ENCODE data around the gene FAM227B.

GRCh38 chr15:49288391-49288790 is 332.2 kb downstream of the FAM227B start:
- no peak for TF ChIP-seq CTCF (conservative IDR thresholded peaks at IDR 0.05 in 1 of 2, IDR thresholded peaks at IDR 0.05 in 1 of 2; ENCODE audit: extremely low read depth in 1 of 2, insufficient read depth in 1 of 2, low read depth in 1 of 2, low read length in 2 of 2)
- no peak for TF ChIP-seq EZH2 (IDR thresholded peaks at IDR 0.05; ENCODE audit: borderline replicate concordance, low read length)

All from mammary epithelial cell (primary cell).